H9 (cell line): ENCODE data around the gene RORB. TPM values are rescaled to one million over a fixed set of nuclear protein-coding genes. Genes with fewer than 3 reads are reported as not detected.

Source experiments
- DNase-seq: peaks from one replicate; pipeline ENCODE4 v3.0.0-alpha.2; 2017
- H2AFZ ChIP-seq: one replicate; pipeline ENCODE4 v1.6.1; 2013; ENCODE audit warnings: mild to moderate bottlenecking, low read length, control low read depth, moderate library complexity
- H2AK5ac ChIP-seq: 2 replicates; pipeline ENCODE4 v1.6.1; 2013; ENCODE audit warnings: low read length, control low read depth, mixed read lengths; ENCODE audit not compliant: insufficient read length
- H2BK120ac ChIP-seq: one replicate; pipeline ENCODE4 v1.6.1; 2013; ENCODE audit warnings: low read depth, mild to moderate bottlenecking, low read length, control low read depth, inconsistent platforms; ENCODE audit not compliant: poor library complexity, severe bottlenecking
- H2BK12ac ChIP-seq: 2 replicates; pipeline ENCODE4 v1.6.1; 2013; ENCODE audit warnings: low read length, control low read depth, mixed read lengths, low read depth; ENCODE audit not compliant: insufficient read length
- H2BK15ac ChIP-seq: 2 replicates; pipeline ENCODE4 v1.6.1; 2013; ENCODE audit warnings: low read depth, low read length, control low read depth
- H2BK20ac ChIP-seq: one replicate; pipeline ENCODE4 v1.6.1; 2013; ENCODE audit warnings: low read depth, mild to moderate bottlenecking, low read length, control low read depth, inconsistent platforms; ENCODE audit not compliant: poor library complexity, severe bottlenecking
- H2BK5ac ChIP-seq: 2 replicates; pipeline ENCODE4 v1.6.1; 2013; ENCODE audit warnings: low read length, control low read depth, mixed read lengths; ENCODE audit not compliant: insufficient read length
- H3K14ac ChIP-seq: 2 replicates; pipeline ENCODE4 v1.6.1; 2013; ENCODE audit warnings: low read length, control low read depth; ENCODE audit not compliant: insufficient read depth
- H3K18ac ChIP-seq: 2 replicates; pipeline ENCODE4 v1.6.1; 2013; ENCODE audit warnings: low read depth, mild to moderate bottlenecking, mixed read lengths, low read length, control low read depth; ENCODE audit not compliant: insufficient read length
- H3K23ac ChIP-seq: 2 replicates; pipeline ENCODE4 v1.6.1; 2013; ENCODE audit warnings: low read length, control low read depth, mixed read lengths, low read depth; ENCODE audit not compliant: insufficient read length
- H3K23me2 ChIP-seq: 2 replicates; pipeline ENCODE4 v1.6.1; 2013; ENCODE audit warnings: low read depth, mild to moderate bottlenecking, mixed read lengths, low read length, control low read depth; ENCODE audit not compliant: insufficient read length, poor library complexity, severe bottlenecking
- H3K27ac ChIP-seq: 2 replicates; pipeline ENCODE4 v1.5.1; 2013; ENCODE audit warnings: low read length, control low read depth, mixed read lengths, low read depth; ENCODE audit not compliant: insufficient read length
- H3K27me3 ChIP-seq: 2 replicates; pipeline ENCODE4 v1.6.1; 2013; ENCODE audit warnings: low read length, control low read depth, inconsistent platforms; ENCODE audit not compliant: insufficient read depth
- H3K4ac ChIP-seq: 2 replicates; pipeline ENCODE4 v1.6.1; 2013; ENCODE audit warnings: low read depth, mild to moderate bottlenecking, control low read depth, inconsistent platforms, low read length, moderate library complexity
- H3K4me1 ChIP-seq: 2 replicates; pipeline ENCODE4 v1.6.1; 2013; ENCODE audit warnings: low read length, control low read depth, inconsistent platforms; ENCODE audit not compliant: insufficient read depth
- H3K4me2 ChIP-seq: 2 replicates; pipeline ENCODE4 v1.6.1; 2013; ENCODE audit warnings: low read length, control low read depth, mixed read lengths; ENCODE audit not compliant: insufficient read length, insufficient read depth
- H3K56ac ChIP-seq: 2 replicates; pipeline ENCODE4 v1.6.1; 2013; ENCODE audit warnings: low read depth, mild to moderate bottlenecking, mixed read lengths, low read length, control low read depth; ENCODE audit not compliant: insufficient read length
- H3K79me1 ChIP-seq: 2 replicates; pipeline ENCODE4 v1.6.1; 2013; ENCODE audit warnings: low read depth, mild to moderate bottlenecking, moderate library complexity, low read length, control low read depth, inconsistent platforms; ENCODE audit not compliant: insufficient read depth, poor library complexity, severe bottlenecking
- H3K79me2 ChIP-seq: 2 replicates; pipeline ENCODE4 v1.6.1; 2013; ENCODE audit warnings: low read length, control low read depth, inconsistent platforms; ENCODE audit not compliant: insufficient read depth
- H3K9ac ChIP-seq: 2 replicates; pipeline ENCODE4 v1.6.1; 2013; ENCODE audit warnings: low read length, control low read depth, mixed read lengths; ENCODE audit not compliant: insufficient read length; ENCODE audit errors: extremely low read depth
- H3K9me3 ChIP-seq: one replicate; pipeline ENCODE4 v1.6.1; 2013; ENCODE audit warnings: low read depth, low read length, inconsistent platforms; ENCODE audit not compliant: control insufficient read depth
- H3T11ph ChIP-seq: one replicate; pipeline ENCODE4 v1.6.1; 2013; ENCODE audit warnings: mild to moderate bottlenecking, low read length, control low read depth, inconsistent platforms
- H4K20me1 ChIP-seq: one replicate; pipeline ENCODE4 v1.6.1; 2013; ENCODE audit not compliant: control insufficient read depth, insufficient read length, insufficient read depth
- H4K5ac ChIP-seq: 2 replicates; pipeline ENCODE4 v1.6.1; 2013; ENCODE audit warnings: low read depth, mild to moderate bottlenecking, mixed read lengths, low read length, control low read depth; ENCODE audit not compliant: insufficient read length
- H4K8ac ChIP-seq: replicated peaks from 2 replicates; pipeline ENCODE4 v1.6.1; 2013; ENCODE audit warnings: low read length, control low read depth, mixed read lengths, low read depth; ENCODE audit not compliant: insufficient read length
- H4K91ac ChIP-seq: 2 replicates; pipeline ENCODE4 v1.6.1; 2013; ENCODE audit warnings: low read depth, mild to moderate bottlenecking, moderate library complexity, mixed read lengths, low read length, control low read depth; ENCODE audit not compliant: insufficient read length
- H3K27ac Mint-ChIP-seq, 3 experiments: 2 replicates in 2 of 3; 3 replicates in 1 of 3; pipeline ENCODE4 v1.8.0; 2020 to 2021; ENCODE audit warnings: mixed read lengths in 3 of 3, mild to moderate bottlenecking in 1 of 3, moderate library complexity in 1 of 3
- H3K27me3 Mint-ChIP-seq: 2 replicates; pipeline ENCODE4 v1.8.0; 2021; ENCODE audit warnings: low read depth, mild to moderate bottlenecking, moderate library complexity, mixed read lengths
- H3K36me3 Mint-ChIP-seq, 3 experiments: 2 replicates in 2 of 3; 3 replicates in 1 of 3; pipeline ENCODE4 v1.8.0; 2020 to 2021; ENCODE audit warnings: low read depth in 3 of 3, mixed read lengths in 3 of 3; ENCODE audit not compliant: insufficient read depth in 1 of 3
- H3K4me1 Mint-ChIP-seq, 2 experiments: 2 replicates each; pipeline ENCODE4 v1.8.0; 2020; ENCODE audit warnings: mixed read lengths in 2 of 2
- H3K4me3 Mint-ChIP-seq, 2 experiments: 2 replicates in 1 of 2; 3 replicates in 1 of 2; pipeline ENCODE4 v1.8.0; 2020 to 2021; ENCODE audit warnings: mild to moderate bottlenecking in 2 of 2, mixed read lengths in 2 of 2, moderate library complexity in 1 of 2
- H3K9me3 Mint-ChIP-seq, 2 experiments: 2 replicates in 1 of 2; 3 replicates in 1 of 2; pipeline ENCODE4 v1.8.0; 2020; ENCODE audit warnings: mild to moderate bottlenecking in 2 of 2, mixed read lengths in 2 of 2, moderate library complexity in 1 of 2
- CTCF ChIP-seq: fragments of 200-600 bp; sonication (generic); conservative IDR thresholded peaks from 3 replicates; pipeline ENCODE4 v1.8.0; 2021; ENCODE audit warnings: antibody characterized with exemption, mild to moderate bottlenecking
- WGBS: extraction: QIAGEN DNeasy Blood & Tissue Kit; methylation state at CpG from one replicate; pipeline ENCODE4 v1.1.7; 2013; ENCODE audit warnings: missing lambda C conversion rate, low lambda C conversion rate, mixed read lengths; ENCODE audit not compliant: insufficient read length; ENCODE audit errors: extremely low coverage; 5-methylcytosine and 5-hydroxymethylcytosine counted together
- total RNA-seq: library from RNA; stranded (reverse); gene quantifications from 2 replicates; pipeline ENCODE4 v1.2.1, GENCODE V29; 2021

The RORB gene
- total RNA-seq, 1 experiment from 2014 or later = 0.31 TPM

DNA sequence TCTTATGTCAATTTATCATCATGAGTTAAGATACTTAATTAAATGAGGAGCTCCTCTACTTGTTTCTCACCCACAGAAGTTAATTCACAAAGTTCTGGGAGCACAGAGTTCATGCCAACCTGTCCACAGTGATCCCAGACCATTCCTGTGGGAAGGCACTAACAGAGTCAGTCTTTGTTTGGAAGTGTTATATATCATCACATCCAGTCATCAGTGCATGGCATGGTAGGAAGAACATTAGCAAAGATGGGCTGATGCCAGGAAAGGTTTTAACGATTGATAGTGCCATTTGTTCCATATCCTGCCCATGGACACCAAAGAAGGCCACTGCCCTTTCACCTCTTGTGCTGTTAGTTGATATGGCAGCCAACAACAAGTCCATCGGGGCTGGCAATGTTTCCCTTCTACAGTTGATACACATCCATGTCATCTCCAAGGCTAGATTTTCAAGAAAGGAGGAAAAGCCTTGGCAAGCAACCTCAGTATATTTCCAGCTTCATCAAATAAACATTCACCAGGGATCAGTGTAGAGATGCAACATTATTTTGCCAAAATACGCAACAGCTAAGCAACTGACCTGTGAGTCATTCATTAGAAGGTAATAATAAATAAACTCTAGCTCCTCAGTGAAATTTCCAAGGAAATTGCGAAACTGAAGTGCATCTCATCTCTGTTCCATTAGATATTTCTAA is 169.6 kb downstream of the RORB start:
- no peak for DNase-seq
- no peaks in the 10 kb centered on the region for H3K9me3 Mint-ChIP-seq
- no peak overlapping the region for H3K4me3 Mint-ChIP-seq
- WGBS = no CpG with 5 or more reads among the region's 4 CpGs
- Histone ChIP-seq H3K9me3 (no peaks in the 10 kb centered on the region), H4K5ac (no peak overlapping the region), H3K23me2 (no peaks in the 10 kb centered on the region), H3K9ac (no peak overlapping the region), H3K79me2 (no peaks in the 10 kb centered on the region), H2BK120ac (no peak overlapping the region), H3K4ac (no peak overlapping the region), H3K18ac (no peak overlapping the region), H3K27ac (no peak overlapping the region), H2BK12ac (no peak overlapping the region), H2AK5ac (no peak overlapping the region), H3K4me2 (no peak overlapping the region), H3K4me1 (no peaks in the 10 kb centered on the region), H2BK20ac (no peak overlapping the region), H3K27me3 (no peaks in the 10 kb centered on the region), H4K8ac (no peak overlapping the region), H3K23ac (no peak overlapping the region), H3K79me1 (no peaks in the 10 kb centered on the region), H4K91ac (no peak overlapping the region), H3K14ac (no peak overlapping the region), H4K20me1 (no peaks in the 10 kb centered on the region), H2BK15ac (no peak overlapping the region), H2AFZ (no peak overlapping the region), H2BK5ac (no peak overlapping the region), H3T11ph (no peak overlapping the region), H3K56ac (no peak overlapping the region)
- TF ChIP-seq CTCF = no peak
- no peaks in the 10 kb centered on the region; a peak in 1 of 4 replicates for H3K4me1 Mint-ChIP-seq
- H3K27ac Mint-ChIP-seq = no peak overlapping the region
- H3K36me3 Mint-ChIP-seq = no peaks in the 10 kb centered on the region; a peak in 1 of 7 replicates
- no peaks in the 10 kb centered on the region for H3K27me3 Mint-ChIP-seq
